ENCODE measurements around the gene OTOG.

DNA sequence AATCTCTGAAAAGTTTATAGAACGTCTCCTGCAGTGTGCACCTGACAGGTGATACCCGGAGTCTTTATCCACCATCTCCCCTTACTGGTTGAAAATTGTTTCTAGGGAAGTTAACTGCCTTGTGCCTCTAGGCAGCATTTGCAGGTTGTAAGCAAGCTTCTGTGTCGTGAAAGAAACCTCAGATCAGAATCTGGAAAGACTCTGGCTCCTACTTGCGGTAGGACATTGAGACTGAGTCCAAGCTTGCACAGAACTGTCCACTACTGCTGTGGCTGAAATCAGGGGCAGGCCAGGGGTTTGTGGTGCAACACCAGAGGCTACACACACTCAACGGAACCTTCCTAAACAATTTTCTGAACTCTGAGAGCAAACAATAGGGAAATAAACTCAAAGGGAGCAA lies 137.5 kb downstream of the OTOG start:
- TF ChIP-seq, protein P1, sequence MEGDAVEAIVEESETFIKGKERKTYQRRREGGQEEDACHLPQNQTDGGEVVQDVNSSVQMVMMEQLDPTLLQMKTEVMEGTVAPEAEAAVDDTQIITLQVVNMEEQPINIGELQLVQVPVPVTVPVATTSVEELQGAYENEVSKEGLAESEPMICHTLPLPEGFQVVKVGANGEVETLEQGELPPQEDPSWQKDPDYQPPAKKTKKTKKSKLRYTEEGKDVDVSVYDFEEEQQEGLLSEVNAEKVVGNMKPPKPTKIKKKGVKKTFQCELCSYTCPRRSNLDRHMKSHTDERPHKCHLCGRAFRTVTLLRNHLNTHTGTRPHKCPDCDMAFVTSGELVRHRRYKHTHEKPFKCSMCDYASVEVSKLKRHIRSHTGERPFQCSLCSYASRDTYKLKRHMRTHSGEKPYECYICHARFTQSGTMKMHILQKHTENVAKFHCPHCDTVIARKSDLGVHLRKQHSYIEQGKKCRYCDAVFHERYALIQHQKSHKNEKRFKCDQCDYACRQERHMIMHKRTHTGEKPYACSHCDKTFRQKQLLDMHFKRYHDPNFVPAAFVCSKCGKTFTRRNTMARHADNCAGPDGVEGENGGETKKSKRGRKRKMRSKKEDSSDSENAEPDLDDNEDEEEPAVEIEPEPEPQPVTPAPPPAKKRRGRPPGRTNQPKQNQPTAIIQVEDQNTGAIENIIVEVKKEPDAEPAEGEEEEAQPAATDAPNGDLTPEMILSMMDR (IDR thresholded peaks at IDR 0.05): no peak
- TF ChIP-seq POLR2A (IDR thresholded peaks at IDR 0.05): no peak

Measured in ovary (tissue), 3 donors.